ENCODE results near the gene SECTM1.

DNA sequence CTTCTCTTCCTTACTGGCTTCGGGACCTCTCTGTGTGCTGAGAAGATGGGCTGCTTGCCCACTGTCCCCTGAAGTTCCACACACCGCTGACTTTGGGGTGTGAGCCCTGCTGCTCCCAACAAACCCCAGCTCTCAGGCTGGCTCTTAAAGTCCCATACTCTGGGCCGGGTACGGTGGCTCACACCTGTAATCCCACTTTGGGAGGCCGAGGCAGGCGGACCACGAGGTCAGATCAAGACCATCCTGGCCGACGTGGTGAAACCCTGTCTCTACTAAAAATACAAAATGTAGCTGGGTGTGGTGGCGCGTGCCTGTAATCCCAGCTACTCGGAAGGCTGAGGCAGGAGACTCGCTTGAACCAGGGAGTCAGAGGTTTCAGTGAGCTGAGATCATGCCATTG, 33.3 kb downstream of the SECTM1 start:
- TF ChIP-seq, protein P1, sequence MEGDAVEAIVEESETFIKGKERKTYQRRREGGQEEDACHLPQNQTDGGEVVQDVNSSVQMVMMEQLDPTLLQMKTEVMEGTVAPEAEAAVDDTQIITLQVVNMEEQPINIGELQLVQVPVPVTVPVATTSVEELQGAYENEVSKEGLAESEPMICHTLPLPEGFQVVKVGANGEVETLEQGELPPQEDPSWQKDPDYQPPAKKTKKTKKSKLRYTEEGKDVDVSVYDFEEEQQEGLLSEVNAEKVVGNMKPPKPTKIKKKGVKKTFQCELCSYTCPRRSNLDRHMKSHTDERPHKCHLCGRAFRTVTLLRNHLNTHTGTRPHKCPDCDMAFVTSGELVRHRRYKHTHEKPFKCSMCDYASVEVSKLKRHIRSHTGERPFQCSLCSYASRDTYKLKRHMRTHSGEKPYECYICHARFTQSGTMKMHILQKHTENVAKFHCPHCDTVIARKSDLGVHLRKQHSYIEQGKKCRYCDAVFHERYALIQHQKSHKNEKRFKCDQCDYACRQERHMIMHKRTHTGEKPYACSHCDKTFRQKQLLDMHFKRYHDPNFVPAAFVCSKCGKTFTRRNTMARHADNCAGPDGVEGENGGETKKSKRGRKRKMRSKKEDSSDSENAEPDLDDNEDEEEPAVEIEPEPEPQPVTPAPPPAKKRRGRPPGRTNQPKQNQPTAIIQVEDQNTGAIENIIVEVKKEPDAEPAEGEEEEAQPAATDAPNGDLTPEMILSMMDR (conservative IDR thresholded peaks at IDR 0.05; ENCODE audit: low read depth, low read length): no peak
- TF ChIP-seq EZH2 (IDR thresholded peaks at IDR 0.05; ENCODE audit: low read length, unreplicated experiment) (no peak), EZH2phosphoT487 (IDR thresholded peaks at IDR 0.05; ENCODE audit: borderline replicate concordance, low read length) (no peak)

Measured in PC-3 (cell line).